ENCODE data around the gene ENG. TPM values are rescaled to one million over a fixed set of nuclear protein-coding genes. Genes with fewer than 3 reads are reported as not detected.
"Not testable (repeated sequence)": the region's sequence is repeated elsewhere in the genome, so short reads cannot be mapped to it uniquely, and the experiment has no call there.

The ENG gene
- total RNA-seq, 2 experiments from 2014 or later, result 19.0 to 20.5 TPM

GRCh38 chr9:127853312-127854183, 910 bp downstream of the ENG start:
- ChIA-PET POLR2A (interaction anchor here (0.6 kb wide), 1 partner anchor 48 kb away, joined by 5 read pairs; no protein-coding TSS in a partner anchor), CTCF (interaction anchor here (0.6 to 2.0 kb wide), 4 partner anchors 16 to 221 kb away, joined by 3 to 12 read pairs (median 3); no protein-coding TSS in a partner anchor)

GRCh38 chr9:127852829-127853228, 1.6 kb downstream of the ENG start:
- CTCF ChIA-PET, result interaction anchor here (0.5 to 2.0 kb wide), 5 partner anchors 10 to 194 kb away, joined by 3 to 12 read pairs (median 3); no protein-coding TSS in a partner anchor
- POLR2A ChIA-PET, result interaction anchor here (0.6 kb wide), 1 partner anchor 48 kb away, joined by 5 read pairs; no protein-coding TSS in a partner anchor

GRCh38 chr9:127850286-127850830, 4.1 kb downstream of the ENG start:
- ChIA-PET CTCF (interaction anchor here (0.5 to 1.3 kb wide), 2 partner anchors 11 to 26 kb away, joined by 3 to 4 read pairs; no protein-coding TSS in a partner anchor), POLR2A (no interaction called here)

- ChIA-PET CTCF (no interaction called here), POLR2A (no interaction called here)
Observed at GRCh38 chr9:127848756-127849504, 5.5 kb downstream of the ENG start.

- ChIA-PET CTCF (interaction anchor here (0.6 to 1.6 kb wide), 3 partner anchors 73 to 138 kb away, joined by 3 to 5 read pairs (median 3); partner anchors contain the start of gene TOR2A), POLR2A (no interaction called here)
Observed at GRCh38 chr9:127847833-127848755, 6.4 kb downstream of the ENG start.

GRCh38 chr9:127847178-127847510, 7.3 kb downstream of the ENG start:
- POLR2A ChIA-PET, result no interaction called here
- CTCF ChIA-PET, result interaction anchor here (1.3 to 1.6 kb wide), 2 partner anchors 74 to 112 kb away, joined by 3 to 5 read pairs; partner anchors contain the start of gene TOR2A

GRCh38 chr9:127846443-127847177, 7.8 kb downstream of the ENG start:
- CTCF ChIA-PET, result interaction anchor here (1.3 to 1.6 kb wide), 2 partner anchors 75 to 112 kb away, joined by 3 to 5 read pairs; partner anchors contain the start of gene TOR2A

GRCh38 chr9:127845619-127846018, 8.8 kb downstream of the ENG start:
- CTCF ChIA-PET, result interaction anchor here (0.6 kb wide), 1 partner anchor 35 kb away, joined by 3 read pairs; no protein-coding TSS in a partner anchor
- POLR2A ChIA-PET, result not testable (repeated sequence)

More at GRCh38 chr9:127846443-127847177, 7.8 kb downstream of the ENG start:
- POLR2A ChIA-PET, result no interaction called here

GRCh38 chr9:127844821-127845359, 9.6 kb downstream of the ENG start:
- POLR2A ChIA-PET, result interaction anchor here (0.6 kb wide), 1 partner anchor 69 kb away, joined by 5 read pairs; no protein-coding TSS in a partner anchor
- CTCF ChIA-PET, result no interaction called here

- ChIA-PET POLR2A (no interaction called here), CTCF (interaction anchor here (0.9 to 1.0 kb wide), 2 partner anchors 28 to 29 kb away, joined by 3 read pairs; no protein-coding TSS in a partner anchor)
Observed at GRCh38 chr9:127841087-127841835, 13.2 kb downstream of the ENG start.

GRCh38 chr9:127838375-127839078, 15.9 kb downstream of the ENG start:
- ChIA-PET CTCF (no interaction called here), POLR2A (no interaction called here)

- POLR2A ChIA-PET, result no interaction called here
Observed at GRCh38 chr9:127837346-127837745, 17.1 kb downstream of the ENG start.

GRCh38 chr9:127836561-127836960, 17.9 kb downstream of the ENG start:
- POLR2A ChIA-PET, result not testable (repeated sequence)
- CTCF ChIA-PET, result interaction anchor here (2.2 kb wide), 1 partner anchor 33 kb away, joined by 4 read pairs; no protein-coding TSS in a partner anchor

More at GRCh38 chr9:127837346-127837745, 17.1 kb downstream of the ENG start:
- CTCF ChIA-PET, result interaction anchor here (0.6 to 2.2 kb wide), 2 partner anchors 13 to 32 kb away, joined by 4 read pairs; no protein-coding TSS in a partner anchor

- POLR2A ChIA-PET, result no interaction called here
- CTCF ChIA-PET, result interaction anchor here (1.0 to 2.2 kb wide), 2 partner anchors 34 to 282 kb away, joined by 3 to 4 read pairs; no protein-coding TSS in a partner anchor
Observed at GRCh38 chr9:127835991-127836516, 18.4 kb downstream of the ENG start.

GRCh38 chr9:127833555-127833954, 20.9 kb downstream of the ENG start:
- CTCF ChIA-PET, result interaction anchor here (0.7 kb wide), 1 partner anchor 50 kb away, joined by 4 read pairs; no protein-coding TSS in a partner anchor
- POLR2A ChIA-PET, result no interaction called here

GRCh38 chr9:127832248-127832647, 22.2 kb downstream of the ENG start:
- ChIA-PET POLR2A (no interaction called here), CTCF (no interaction called here)
